Sciatic nerve (tissue), 2 donors: Measurements from ENCODE around the gene ING5. TPM values are rescaled to one million over a fixed set of nuclear protein-coding genes. Genes with fewer than 3 reads are reported as not detected.
"Not testable (repeated sequence)": the region's sequence is repeated elsewhere in the genome, so short reads cannot be mapped to it uniquely, and the experiment has no call there.

Experiments used
- ATAC-seq: fragments of 200-7000 bp; cut with Tn5 transposase; one replicate; pipeline ENCODE4 v1.9.1; 2020; ENCODE audit warnings: mild to moderate bottlenecking, moderate library complexity
- DNase-seq: peaks from one replicate; pipeline ENCODE4 v3.0.0-alpha.2; 2020; ENCODE audit warnings: low spot score
- intact Hi-C: fragments of 100-400 bp; cut with DNase I; formaldehyde crosslinking; loops from one replicate; pipeline ENCODE4 v1.14.2; 2022
- total RNA-seq: library from RNA; stranded (reverse); fragmentation: NEBNext Ultra II Directional; extraction: Animal tissue kit (Norgen Biotek cat#: 25700); gene quantifications from one replicate; pipeline ENCODE4 v1.2.1, GENCODE V29; 2021
- donor health status: DM: no; HTN: no; CAD: no.
- donor health status: DM: no; HTN: no; CAD: no.

The ING5 gene
- total RNA-seq, 1 donor from 2014 or later: 46.1 TPM

DNA sequence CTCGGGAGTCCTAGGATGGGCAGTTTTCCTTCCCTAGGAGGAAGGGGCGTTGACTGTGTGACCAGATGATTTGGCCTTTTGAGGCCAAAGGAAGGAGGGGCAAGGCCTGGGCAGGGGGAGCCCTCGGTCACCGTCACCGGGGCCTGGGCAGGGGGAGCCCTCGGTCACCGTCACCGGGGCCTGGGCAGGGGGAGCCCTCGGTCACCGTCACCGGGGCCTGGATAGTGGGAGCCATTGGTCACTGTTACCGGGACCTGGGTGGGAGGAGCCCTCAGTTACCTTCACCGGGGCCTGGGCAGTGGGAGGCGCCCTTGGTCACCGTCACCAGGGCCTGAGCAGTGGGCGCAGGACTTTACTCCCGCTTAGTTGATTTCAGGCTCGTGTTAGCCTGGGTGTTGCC, 49.9 kb downstream of the ING5 start:
- DNase-seq (no peak), ATAC-seq (no peak)
- intact Hi-C loops: no loop called here

DNA sequence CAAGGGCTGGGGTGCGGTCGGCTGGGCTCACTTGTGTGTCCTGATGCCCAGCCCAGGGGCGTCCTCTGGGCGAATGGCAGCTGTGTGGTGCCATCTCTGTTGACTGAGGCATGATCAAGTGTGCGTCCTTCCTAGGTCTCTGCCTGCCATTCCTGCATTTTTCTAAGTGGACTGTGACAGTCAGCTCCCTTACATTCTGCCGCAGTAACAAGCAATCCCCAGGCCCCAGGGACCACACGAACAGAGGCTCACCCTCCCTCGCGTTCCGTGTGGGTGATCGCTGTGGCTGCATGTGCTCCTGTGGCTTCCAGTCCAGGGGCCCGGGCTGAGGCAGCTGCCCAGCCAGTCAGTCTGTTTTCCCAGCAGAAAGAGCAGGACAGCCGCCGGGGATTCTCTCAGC, 50.4 kb downstream of the ING5 start:
- no peak for DNase-seq
- ATAC-seq: no peak
- intact Hi-C loops: no loop called here

DNA sequence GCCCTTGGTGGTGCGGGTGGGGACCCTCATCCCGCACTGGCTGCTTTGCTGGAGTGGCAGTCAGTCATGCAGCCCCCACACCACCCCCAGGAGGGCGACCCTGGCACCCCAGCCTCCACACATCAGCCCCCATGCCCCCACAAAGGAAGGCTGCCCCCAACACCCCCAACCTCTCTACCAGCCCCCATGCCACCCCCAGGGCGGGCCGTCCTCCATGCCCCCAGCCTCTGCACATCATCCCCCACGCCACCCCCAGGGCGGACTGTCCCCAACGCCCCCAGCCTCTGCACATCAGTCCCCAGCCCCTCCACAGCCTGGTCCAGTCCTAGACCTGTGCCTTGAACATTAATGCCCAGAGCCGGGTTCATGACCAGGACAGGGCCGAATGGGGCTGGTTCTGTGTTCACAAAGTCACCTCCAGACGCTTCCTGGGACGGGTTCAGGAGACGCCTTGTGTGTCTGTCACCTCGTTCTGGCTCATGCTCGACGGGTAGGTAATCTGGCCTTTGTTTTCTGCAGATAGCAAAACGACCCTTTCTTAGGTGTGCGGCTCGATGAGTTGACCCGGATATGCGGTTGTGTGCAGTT, 50.9 kb downstream of the ING5 start:
- intact Hi-C loops: no loop called here
- no peak for ATAC-seq
- DNase-seq: no peak

DNA sequence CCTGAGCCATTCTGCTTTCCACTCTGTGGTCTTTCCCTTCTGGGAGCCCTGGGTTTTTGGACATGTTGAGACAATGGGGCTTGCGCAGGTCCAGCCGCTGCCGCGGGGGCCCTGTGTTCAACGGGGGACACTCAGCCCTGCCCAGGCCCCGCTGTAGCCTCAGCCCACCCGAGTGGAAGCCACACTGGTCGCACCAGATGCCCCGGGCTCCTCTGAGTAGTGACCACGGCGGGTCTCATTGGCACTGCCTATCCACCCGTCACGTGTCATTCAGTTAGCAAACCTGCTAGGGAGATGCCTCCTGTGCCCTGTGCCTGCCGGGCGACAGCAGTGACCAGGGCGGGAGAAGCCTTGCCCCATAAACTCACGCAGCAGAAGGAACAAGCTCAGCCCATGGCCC, 51.7 kb downstream of the ING5 start:
- no peak for DNase-seq
- no peak for ATAC-seq
- intact Hi-C loops: no loop called here

DNA sequence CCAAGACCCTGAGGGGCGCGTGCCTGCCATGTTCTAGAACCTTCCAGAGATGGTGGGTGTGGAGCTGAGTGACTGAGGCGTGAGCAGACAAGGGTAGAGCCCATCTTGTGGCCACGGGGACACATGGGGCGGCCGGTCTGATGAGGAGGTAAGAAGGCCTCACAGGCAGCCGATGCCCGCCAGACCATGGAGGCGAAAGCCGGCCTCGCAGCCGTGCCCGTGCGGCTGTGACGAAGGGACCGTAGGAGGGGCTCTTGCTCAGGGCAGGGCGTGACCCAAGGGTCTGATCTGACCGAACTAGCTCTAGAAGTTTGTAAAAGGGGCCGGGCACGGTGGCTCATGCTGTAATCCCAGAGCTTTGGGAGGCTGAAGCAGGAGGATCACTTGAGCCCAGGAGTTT, 52.2 kb downstream of the ING5 start:
- ATAC-seq: no peak
- intact Hi-C loops: no loop called here
- no peak for DNase-seq

DNA sequence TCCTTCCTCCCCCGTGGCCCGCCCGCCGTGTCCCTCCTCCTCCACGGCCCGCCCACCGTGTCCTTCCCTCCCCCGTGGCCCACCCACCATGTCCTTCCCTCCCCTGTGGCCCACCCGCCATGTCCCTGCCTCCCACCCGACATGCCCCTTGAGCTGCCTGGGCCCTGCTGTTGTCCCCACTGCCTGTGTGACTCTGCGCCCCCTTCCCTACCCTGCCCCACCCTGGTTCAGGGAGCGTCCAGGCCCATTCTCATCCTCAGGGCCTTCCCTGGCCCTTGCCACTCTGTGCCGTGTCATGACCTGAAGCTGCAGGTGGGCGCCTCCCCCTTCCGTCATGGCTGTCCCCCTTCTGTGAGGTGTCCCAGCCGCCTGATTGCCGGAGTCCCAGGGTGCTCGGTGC, 53.3 kb downstream of the ING5 start:
- intact Hi-C loops: no loop called here
- ATAC-seq (no peak), DNase-seq (no peak)

DNA sequence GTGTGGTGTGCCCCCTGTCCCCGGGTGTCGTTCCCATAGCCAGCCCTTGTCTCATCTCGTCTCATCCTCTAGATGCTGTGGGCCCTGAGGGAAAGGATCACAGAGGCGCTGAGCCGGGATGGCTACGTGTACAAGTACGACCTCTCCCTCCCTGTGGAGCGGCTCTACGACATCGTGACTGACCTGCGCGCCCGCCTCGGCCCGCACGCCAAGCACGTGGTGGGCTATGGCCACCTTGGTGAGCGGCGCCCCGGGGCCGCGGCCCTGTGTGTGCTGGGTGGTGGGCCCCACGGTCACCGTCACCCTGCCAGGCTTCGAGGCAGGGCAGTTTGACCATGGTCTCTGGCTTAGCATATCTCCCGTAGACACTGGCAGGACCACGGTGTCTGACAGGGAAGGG, 53.9 kb downstream of the ING5 start:
- intact Hi-C loops: no loop called here
- ATAC-seq: no peak
- no peak for DNase-seq

DNA sequence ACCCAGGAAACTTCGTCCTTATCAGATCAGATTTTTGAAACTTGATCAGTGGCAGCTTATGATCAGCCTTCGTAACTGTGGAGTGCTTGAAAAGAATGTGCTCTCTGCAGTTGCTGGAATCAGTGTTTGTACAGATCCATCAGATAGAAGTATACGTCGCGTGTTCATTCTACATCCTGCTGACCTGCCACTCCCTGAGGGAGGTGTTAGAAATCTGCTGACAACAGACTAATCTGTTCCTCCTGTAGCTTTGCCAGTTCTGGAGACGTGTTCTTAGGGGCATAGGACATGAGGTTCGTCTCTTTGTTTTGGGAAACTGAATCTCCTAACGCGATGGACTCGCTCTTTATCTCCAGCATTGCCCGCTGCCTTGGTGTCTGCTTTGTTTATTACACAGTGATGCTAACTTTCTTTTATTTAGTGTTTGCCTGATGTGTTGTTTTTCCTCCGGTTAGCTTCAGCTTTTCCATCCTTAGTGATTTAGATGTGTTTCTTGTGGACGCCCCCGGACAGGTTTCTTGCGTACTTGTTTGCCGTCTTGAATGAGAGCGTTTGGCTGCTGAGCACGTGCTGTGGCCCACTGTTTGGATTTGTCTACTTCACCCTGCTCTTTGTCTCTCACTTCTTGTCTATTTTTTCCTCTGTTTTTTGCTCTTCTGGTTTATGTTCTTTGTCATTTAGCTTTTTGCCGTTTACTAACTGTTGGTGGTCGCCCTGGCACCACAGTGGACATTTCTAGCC, 57.4 kb downstream of the ING5 start:
- ATAC-seq (no peak), DNase-seq (no peak)
- intact Hi-C loops: no loop called here

DNA sequence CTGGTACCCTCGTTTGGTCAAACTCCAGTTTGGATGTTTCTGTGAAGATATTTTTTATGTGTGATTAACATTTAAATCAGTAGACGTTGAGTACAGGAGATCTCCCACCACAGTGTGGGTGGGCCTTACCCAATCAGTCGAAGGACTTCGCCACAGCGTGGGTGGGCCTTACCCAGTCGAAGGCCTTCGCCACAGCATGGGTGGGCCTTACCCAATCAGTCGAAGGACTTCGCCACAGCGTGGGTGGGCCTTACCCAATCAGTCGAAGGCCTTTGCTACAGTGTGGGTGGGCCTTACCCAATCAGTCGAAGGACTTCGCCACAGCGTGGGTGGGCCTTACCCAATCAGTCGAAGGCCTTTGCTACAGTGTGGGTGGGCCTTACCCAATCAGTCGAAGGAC, 58.1 kb downstream of the ING5 start:
- ATAC-seq, DNase-seq, intact Hi-C loops: not testable (repeated sequence)

DNA sequence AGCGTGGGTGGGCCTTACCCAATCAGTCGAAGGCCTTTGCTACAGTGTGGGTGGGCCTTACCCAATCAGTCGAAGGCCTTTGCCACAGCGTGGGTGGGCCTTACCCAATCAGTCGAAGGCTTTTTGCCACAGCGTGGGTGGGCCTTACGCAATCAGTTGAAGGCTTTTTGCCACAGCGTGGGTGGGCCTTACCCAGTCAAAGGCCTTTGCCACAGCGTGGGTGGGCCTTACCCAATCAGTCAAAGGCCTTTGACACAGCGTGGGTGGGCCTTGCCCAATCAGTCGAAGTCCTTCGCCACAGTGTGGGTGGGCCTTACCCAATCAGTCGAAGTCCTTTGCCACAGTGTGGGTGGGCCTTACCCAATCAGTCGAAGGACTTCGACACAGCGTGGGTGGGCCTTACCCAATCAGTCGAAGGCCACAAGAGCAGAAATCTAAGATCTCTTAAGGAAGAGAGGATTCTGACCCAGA, 58.5 kb downstream of the ING5 start:
- no peak for ATAC-seq
- peak; percentile 49 for DNase-seq
- intact Hi-C loops: no loop called here

DNA sequence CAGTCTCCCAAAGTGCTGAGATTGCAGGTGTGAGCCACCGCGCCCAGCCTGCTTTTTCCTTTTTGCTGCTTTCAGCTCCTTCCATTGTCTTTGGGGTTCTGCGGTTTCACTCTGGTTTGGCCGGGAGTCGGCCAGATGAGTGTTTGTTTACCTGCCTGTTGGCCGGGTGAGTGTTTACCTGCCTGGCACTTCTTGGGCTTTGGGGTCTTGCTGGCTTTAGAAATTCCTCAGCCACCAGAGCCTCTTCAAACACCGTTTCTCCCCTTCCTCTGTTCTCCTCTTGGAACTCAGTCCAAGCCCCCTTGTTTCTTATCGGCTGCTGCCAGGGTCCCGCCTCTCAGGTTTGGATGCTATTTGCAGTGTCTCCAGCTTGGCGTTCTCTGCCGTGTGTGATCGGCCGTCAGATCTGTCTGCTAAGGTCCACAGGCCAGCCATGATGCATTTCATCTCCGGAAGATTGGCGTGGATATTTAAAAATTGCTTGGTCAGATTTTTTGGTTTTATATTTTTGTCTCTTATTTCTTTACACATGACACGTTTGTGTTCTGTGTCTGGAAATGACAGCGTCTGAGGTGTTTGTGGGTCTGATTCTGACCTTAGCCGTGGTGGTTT, 60.6 kb downstream of the ING5 start:
- ATAC-seq (no peak), DNase-seq (peak; percentile 38)
- intact Hi-C loops: no loop called here

DNA sequence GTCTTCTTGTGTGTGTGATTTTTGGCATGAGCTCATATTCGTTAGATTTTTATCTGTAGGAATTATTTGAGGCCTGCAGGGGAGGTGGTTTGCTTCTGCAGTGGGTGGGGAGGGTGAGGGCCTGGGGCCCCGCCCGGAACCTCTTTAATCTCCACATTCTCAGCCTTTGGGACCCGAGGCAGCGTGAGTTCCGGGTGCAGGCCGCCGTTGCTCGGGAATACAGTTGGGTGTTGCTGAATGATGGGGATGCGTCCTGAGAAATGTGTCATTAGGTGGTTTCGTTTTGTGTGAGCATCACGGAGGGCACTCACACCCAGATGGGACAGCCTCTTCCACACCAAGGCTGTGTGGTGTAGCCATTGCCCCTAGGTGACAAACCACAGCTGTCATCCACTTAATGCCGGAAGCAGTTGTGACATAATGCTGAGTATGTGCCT, 61.1 kb downstream of the ING5 start:
- DNase-seq (peak; percentile 43), ATAC-seq (peak; percentile 49)
- intact Hi-C loops: no loop called here

DNA sequence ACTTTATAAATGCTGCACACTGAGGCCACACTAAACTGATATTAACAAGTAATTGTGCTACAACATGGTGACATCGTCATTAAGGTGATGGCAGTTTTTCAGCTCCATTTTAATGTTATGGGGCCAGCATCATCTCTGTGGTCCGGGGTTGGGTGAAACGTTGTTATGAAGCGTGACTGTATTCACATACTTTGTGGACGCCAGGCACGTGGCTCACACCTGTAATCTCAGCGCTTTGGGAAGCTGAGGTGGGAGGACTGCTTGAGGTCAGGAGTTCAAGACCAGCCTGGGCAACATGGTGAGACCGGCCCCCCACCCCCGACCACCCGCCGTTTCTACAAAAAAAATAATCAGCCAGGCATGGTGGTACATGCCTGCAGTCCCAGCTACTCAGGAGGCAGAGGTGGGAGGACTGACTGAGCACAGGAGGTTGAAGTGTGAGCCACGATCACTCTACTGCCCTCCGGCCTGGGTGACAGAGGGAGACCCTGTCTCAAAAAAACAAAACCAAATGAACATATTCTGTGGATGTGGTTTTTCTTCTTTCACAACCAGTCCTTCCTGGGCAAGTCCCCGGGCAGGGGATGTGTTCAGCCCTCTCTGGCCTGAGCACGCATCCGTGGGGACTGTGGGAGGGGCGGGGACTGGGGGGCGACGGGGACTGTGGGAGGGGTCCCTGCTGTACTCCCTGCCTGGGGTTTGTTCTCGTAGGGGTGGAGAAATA, 61.9 kb downstream of the ING5 start:
- intact Hi-C loops: no loop called here
- DNase-seq (no peak), ATAC-seq (peak; percentile 9)

DNA sequence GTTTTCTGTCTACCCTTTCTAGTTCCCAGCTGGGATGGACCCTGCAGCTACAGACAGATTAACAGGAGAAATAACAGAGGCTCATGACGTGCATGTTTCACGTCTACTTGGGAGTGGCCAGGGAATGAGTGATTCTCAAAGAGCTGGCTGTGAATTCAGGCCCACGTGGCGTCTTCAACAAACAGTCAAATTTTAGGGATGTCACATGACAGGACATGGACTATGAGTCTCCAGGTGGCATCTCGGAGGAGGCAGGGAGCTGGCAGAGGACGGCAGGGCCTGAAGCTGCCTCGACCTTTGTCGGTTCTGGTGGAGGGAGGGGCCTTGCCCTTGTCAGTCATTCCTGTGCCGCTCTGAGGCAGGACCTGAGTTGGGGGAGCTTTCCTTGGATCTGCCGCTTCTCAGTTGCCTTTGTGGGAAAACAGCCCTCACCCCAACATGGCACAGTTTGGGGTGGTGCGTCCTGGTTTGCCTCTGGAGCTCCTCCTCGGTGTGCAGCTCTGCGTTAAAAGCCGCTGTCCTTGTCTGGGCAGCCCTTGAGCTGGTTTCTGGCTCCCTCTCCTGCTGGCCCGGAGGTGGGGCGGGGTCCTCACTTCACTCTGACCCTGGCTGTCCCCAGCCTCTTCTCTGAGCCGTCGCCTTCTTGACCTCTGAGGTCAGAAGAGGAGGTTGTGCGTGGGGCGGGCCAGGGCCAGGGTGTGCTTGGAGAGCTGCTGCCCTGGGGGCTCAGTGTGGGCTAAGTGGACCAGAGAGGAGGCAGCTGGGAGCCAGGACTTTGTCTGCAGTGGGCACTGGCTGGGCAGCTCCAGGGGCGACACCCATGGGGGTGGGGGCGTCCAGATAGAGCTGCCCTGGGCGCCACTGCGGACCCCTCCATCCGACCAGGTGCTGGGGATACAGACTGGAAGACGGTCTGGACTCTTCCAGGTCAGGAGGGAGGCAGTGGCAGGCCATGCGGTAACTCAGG, 62.7 kb downstream of the ING5 start:
- ATAC-seq (peak; percentile 15), DNase-seq (peak; percentile 54)
- intact Hi-C loops: no loop called here

DNA sequence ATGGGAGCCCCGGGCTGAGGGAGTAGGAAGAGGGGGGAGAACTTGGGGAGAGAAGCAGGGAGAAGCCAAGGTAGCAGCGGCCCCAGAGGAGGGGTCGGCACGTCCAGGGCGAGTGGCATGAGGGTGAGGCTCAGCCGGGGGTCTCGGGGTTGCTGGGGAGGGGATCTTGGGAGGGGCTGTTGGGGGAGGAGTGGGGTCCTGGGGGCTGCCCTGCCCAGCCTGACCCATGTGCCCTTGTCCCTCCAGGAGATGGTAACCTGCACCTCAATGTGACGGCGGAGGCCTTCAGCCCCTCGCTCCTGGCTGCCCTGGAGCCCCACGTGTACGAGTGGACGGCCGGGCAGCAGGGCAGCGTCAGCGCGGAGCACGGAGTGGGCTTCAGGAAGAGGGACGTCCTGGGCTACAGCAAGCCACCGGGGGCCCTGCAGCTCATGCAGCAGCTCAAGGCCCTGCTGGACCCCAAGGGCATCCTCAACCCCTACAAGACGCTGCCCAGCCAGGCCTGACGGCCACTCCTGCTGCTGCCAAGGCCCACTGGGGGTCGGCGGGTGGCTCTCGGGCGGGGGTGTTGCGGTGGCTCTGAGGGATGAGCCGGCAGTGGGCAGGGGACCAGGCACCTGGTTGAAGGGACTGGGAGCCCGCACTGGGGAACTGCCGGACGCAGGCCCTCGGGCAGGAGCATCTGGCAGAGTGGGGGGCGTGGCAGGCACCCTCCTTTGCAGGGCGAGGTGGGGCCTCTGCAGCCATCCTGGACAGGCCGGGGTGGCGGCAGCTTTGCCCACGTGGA, 65.8 kb downstream of the ING5 start:
- intact Hi-C loops: no loop called here
- DNase-seq (peak; percentile 55), ATAC-seq (no peak)

DNA sequence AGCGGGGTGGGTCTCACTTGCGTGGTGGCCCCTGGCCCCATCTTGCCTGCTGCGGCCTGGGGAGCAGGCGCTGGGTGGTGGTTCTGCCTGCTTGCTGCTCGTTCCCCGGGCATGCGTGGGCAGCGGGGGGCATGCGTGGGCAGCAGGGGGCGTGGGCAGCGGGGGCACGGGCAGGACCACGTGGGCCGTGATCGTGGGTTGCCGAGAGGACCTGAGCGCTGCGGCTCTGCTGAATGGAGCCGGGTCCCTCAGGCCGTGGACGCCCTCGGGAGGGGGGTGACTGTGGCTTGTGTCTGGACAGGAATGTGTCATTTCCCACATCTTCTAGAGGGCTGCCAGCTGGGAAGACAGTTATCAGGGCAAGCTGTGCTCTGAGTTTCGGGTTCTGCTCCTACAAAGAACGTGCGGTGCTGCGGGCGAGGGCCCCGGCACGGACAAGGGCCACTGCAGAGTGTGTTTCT, 66.4 kb downstream of the ING5 start:
- intact Hi-C loops: no loop called here
- ATAC-seq: no peak

DNA sequence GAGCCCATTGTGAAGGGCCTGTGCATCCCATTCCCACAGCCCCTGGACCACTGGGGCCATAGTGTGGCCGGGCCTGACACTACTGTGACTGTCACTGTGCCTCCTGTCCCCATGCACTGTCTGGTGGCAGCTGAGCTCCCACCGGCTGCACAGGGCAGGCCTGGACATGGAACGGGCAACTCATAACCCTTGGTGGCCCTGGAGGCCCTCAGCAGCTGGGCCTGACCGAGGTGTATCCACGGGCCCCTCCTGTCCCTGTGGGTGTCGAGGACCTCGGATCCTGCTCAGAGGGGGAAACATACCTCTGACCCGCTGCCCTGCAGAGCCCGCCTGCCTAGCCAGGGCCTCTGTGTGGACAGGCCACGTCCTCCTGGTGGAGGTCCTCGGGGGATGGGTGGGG, 67.0 kb downstream of the ING5 start:
- intact Hi-C loops: no loop called here
- DNase-seq (peak; percentile 51), ATAC-seq (no peak)

More for the DNA sequence above, 66.4 kb downstream of the ING5 start:
- DNase-seq: peak; percentile 50

DNA sequence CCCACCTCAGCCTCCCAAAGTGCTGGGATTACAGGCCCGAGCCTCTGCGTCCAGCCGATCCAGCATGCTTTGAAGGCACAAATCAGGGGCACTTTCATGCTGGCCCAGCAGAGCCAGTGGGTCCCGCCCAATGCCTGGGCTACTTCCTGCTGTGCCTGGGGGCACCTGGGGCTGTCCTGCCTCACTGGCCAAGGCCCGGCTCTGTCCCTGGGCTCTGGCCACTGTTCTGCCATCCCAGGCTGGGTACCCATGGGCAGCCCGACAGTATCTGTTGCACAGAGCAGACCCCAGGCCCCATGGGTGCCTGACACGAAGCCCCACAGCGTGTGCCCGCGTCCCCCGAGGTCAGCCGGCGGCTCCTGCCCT, 68.0 kb downstream of the ING5 start:
- intact Hi-C loops: no loop called here
- ATAC-seq: no peak
- DNase-seq: no peak
